MG63 (cell line): Measurements from ENCODE around the gene TLDC2. TPM values are rescaled to one million over a fixed set of nuclear protein-coding genes. Genes with fewer than 3 reads are reported as not detected.
"Not testable (repeated sequence)": the region's sequence is repeated elsewhere in the genome, so short reads cannot be mapped to it uniquely, and the experiment has no call there.

Experiments
- DNase-seq: peaks from one replicate; pipeline ENCODE4 v3.0.0-alpha.2; 2020
- H3K27me3 ChIP-seq: fragments of 250-450 bp; sonication (Bioruptor Pico); 2 replicates; pipeline ENCODE4 v1.5.1; 2020; ENCODE audit warnings: mild to moderate bottlenecking, moderate library complexity
- H3K36me3 ChIP-seq: fragments of 250-450 bp; sonication (Bioruptor Pico); 2 replicates; pipeline ENCODE4 v1.5.1; 2020; ENCODE audit warnings: mild to moderate bottlenecking, moderate library complexity
- H3K4me3 ChIP-seq: fragments of 250-450 bp; sonication (Bioruptor Pico); 2 replicates; pipeline ENCODE4 v1.5.1; 2020; ENCODE audit warnings: mild to moderate bottlenecking, moderate library complexity
- H3K9me3 ChIP-seq: fragments of 250-450 bp; sonication (Bioruptor Pico); 2 replicates; pipeline ENCODE4 v1.5.1; 2020; ENCODE audit warnings: mild to moderate bottlenecking, moderate library complexity
- total RNA-seq: library from RNA; depleted of rRNA; stranded (reverse); fragments of >200 nt; shearing (Covaris generic); gene quantifications from 2 replicates; pipeline ENCODE4 v1.2.3, GENCODE V29; 2014; ENCODE audit warnings: low replicate concordance

Gene TLDC2
- total RNA-seq, 1 experiment from 2014 or later: not detected

- no peaks in the 10 kb centered on the region for H3K27me3 ChIP-seq
- peak; percentile 98 for DNase-seq
- H3K9me3 ChIP-seq: no peaks in the 10 kb centered on the region
- peak overlapping the region; percentile 86 for H3K4me3 ChIP-seq
- H3K36me3 ChIP-seq: peaks cover 51% of the 10 kb centered on the region
Measured at GRCh38 chr20:36861875-36862801, 13.8 kb upstream of the TLDC2 start.

GRCh38 chr20:36862857-36863668 lies 12.9 kb upstream of the TLDC2 start:
- H3K4me3 ChIP-seq: peak overlapping the region; percentile 86
- peaks cover 42% of the 10 kb centered on the region for H3K36me3 ChIP-seq
- no peaks in the 10 kb centered on the region for H3K27me3 ChIP-seq
- H3K9me3 ChIP-seq: no peaks in the 10 kb centered on the region
- DNase-seq: no peak

GRCh38 chr20:36865076-36865860 lies 10.7 kb upstream of the TLDC2 start:
- no peaks in the 10 kb centered on the region for H3K9me3 ChIP-seq
- no peaks in the 10 kb centered on the region for H3K27me3 ChIP-seq
- H3K36me3 ChIP-seq: peaks cover 23% of the 10 kb centered on the region
- no peak for DNase-seq
- H3K4me3 ChIP-seq: no peak overlapping the region

- H3K27me3 ChIP-seq: no peaks in the 10 kb centered on the region
- no peaks in the 10 kb centered on the region for H3K9me3 ChIP-seq
- no peak overlapping the region for H3K4me3 ChIP-seq
- DNase-seq: no peak
- peaks cover 18% of the 10 kb centered on the region for H3K36me3 ChIP-seq
Measured at GRCh38 chr20:36865861-36866149, 10.1 kb upstream of the TLDC2 start.

- Histone ChIP-seq H3K27me3 (no peaks in the 10 kb centered on the region), H3K9me3 (no peaks in the 10 kb centered on the region), H3K36me3 (peaks cover 14% of the 10 kb centered on the region), H3K4me3 (no peak overlapping the region)
- DNase-seq: no peak
Measured at GRCh38 chr20:36866164-36866563, 9.8 kb upstream of the TLDC2 start.

GRCh38 chr20:36866681-36867495 lies 9.1 kb upstream of the TLDC2 start:
- Histone ChIP-seq H3K9me3 (no peaks in the 10 kb centered on the region), H3K36me3 (peaks cover 7% of the 10 kb centered on the region), H3K4me3 (no peak overlapping the region), H3K27me3 (no peaks in the 10 kb centered on the region)
- peak; percentile 78 for DNase-seq

- Histone ChIP-seq H3K27me3 (no peaks in the 10 kb centered on the region), H3K4me3 (no peak overlapping the region), H3K36me3 (no peaks in the 10 kb centered on the region), H3K9me3 (no peaks in the 10 kb centered on the region)
- no peak for DNase-seq
Measured at GRCh38 chr20:36871640-36872570, 4.0 kb upstream of the TLDC2 start.

GRCh38 chr20:36872852-36873251 lies 3.1 kb upstream of the TLDC2 start:
- Histone ChIP-seq H3K27me3 (no peaks in the 10 kb centered on the region), H3K9me3 (no peaks in the 10 kb centered on the region), H3K4me3 (no peak overlapping the region), H3K36me3 (no peaks in the 10 kb centered on the region)
- peak; percentile 43 for DNase-seq

GRCh38 chr20:36873498-36874189 lies 2.3 kb upstream of the TLDC2 start:
- DNase-seq: no peak
- no peaks in the 10 kb centered on the region for H3K9me3 ChIP-seq
- H3K27me3 ChIP-seq: no peaks in the 10 kb centered on the region
- H3K4me3 ChIP-seq: no peak overlapping the region
- H3K36me3 ChIP-seq: no peaks in the 10 kb centered on the region

- not testable (repeated sequence) for H3K9me3 ChIP-seq, H3K4me3 ChIP-seq, DNase-seq, H3K27me3 ChIP-seq, H3K36me3 ChIP-seq
Measured at GRCh38 chr20:36875093-36875492, 845 bp upstream of the TLDC2 start.

GRCh38 chr20:36876473-36876833 lies 515 bp downstream of the TLDC2 start:
- DNase-seq: no peak
- no peaks in the 10 kb centered on the region for H3K36me3 ChIP-seq
- H3K9me3 ChIP-seq: no peaks in the 10 kb centered on the region
- H3K27me3 ChIP-seq: no peaks in the 10 kb centered on the region
- H3K4me3 ChIP-seq: no peak overlapping the region

GRCh38 chr20:36878941-36879340 lies 3.0 kb downstream of the TLDC2 start:
- Histone ChIP-seq H3K36me3 (no peaks in the 10 kb centered on the region), H3K4me3 (no peak overlapping the region), H3K9me3 (no peaks in the 10 kb centered on the region), H3K27me3 (no peaks in the 10 kb centered on the region)
- no peak for DNase-seq

GRCh38 chr20:36880741-36881250 lies 4.9 kb downstream of the TLDC2 start:
- H3K27me3 ChIP-seq: no peaks in the 10 kb centered on the region
- H3K36me3 ChIP-seq: no peaks in the 10 kb centered on the region
- no peak for DNase-seq
- no peaks in the 10 kb centered on the region for H3K9me3 ChIP-seq
- H3K4me3 ChIP-seq: no peak overlapping the region

- DNase-seq: no peak
- Histone ChIP-seq H3K4me3 (no peak overlapping the region), H3K27me3 (no peaks in the 10 kb centered on the region), H3K9me3 (no peaks in the 10 kb centered on the region), H3K36me3 (no peaks in the 10 kb centered on the region)
Measured at GRCh38 chr20:36881331-36881730, 5.4 kb downstream of the TLDC2 start.

- Histone ChIP-seq H3K36me3 (no peaks in the 10 kb centered on the region), H3K27me3 (no peaks in the 10 kb centered on the region), H3K9me3 (no peaks in the 10 kb centered on the region), H3K4me3 (no peak overlapping the region)
- DNase-seq: no peak
Measured at GRCh38 chr20:36881888-36882287, 6.0 kb downstream of the TLDC2 start.
